Vagina (tissue), 2 donors: Measurements from ENCODE around the gene ZCCHC7. TPM values are rescaled to one million over a fixed set of nuclear protein-coding genes. Genes with fewer than 3 reads are reported as not detected.

Experiments
- DNase-seq, 2 donors: peaks; one replicate each; pipeline ENCODE4 v3.0.0-alpha.2; 2017; ENCODE audit errors: extremely low spot score in 2 of 2
- H3K27ac ChIP-seq: fragments of 200-600 bp; sonication (generic); one replicate; pipeline ENCODE4 v1.5.1; 2019
- H3K27me3 ChIP-seq: fragments of 200-600 bp; sonication (generic); one replicate; pipeline ENCODE4 v1.5.1; 2019
- H3K36me3 ChIP-seq, 2 donors: fragments of 200-600 bp; sonication (generic); one replicate each; pipeline ENCODE4 v1.5.1; 2017 to 2019
- H3K4me1 ChIP-seq: fragments of 200-600 bp; sonication (generic); one replicate; pipeline ENCODE4 v1.5.1; 2019
- H3K4me3 ChIP-seq, 2 donors: fragments of 200-600 bp; sonication (generic); 1 replicate in 1 of 2; 2 replicates in 1 of 2; pipeline ENCODE4 v1.5.1; 2016 to 2019
- H3K9me3 ChIP-seq: fragments of 200-600 bp; sonication (generic); one replicate; pipeline ENCODE4 v1.5.1; 2019
- POLR2A ChIP-seq, 2 donors: fragments of 450-650 bp; IDR thresholded peaks; one replicate each; pipeline ENCODE4 v1.6.1; 2017; ENCODE audit warnings: antibody characterized with exemption in 2 of 2, mild to moderate bottlenecking in 2 of 2, moderate library complexity in 2 of 2
- POLR2AphosphoS5 ChIP-seq, 2 donors: sonication (generic); formaldehyde crosslinking; IDR thresholded peaks; one replicate each; pipeline ENCODE4 v1.9.0; 2017; ENCODE audit warnings: antibody characterized with exemption in 2 of 2, mild to moderate bottlenecking in 2 of 2, low read depth in 1 of 2; ENCODE audit not compliant: insufficient read depth in 1 of 2
- intact Hi-C: fragments of 100-400 bp; cut with DNase I; formaldehyde crosslinking; loops from one replicate; pipeline ENCODE4 v1.15.1; 2023
- total RNA-seq: library from RNA; depleted of rRNA; stranded (reverse); fragments of >200 nt; gene quantifications from one replicate; pipeline ENCODE4 v1.2.3, GENCODE V29; 2016
- TF ChIP-seq, protein P1 (sequence below), 3 experiments: fragments of 450-650 bp in 2 of 3; fragments of 200-600 bp in 1 of 3; sonication (generic) in 1 of 3; IDR thresholded peaks; one replicate each; pipeline ENCODE4 v1.5.1; 2017 to 2019; ENCODE audit warnings: antibody characterized with exemption in 3 of 3, mild to moderate bottlenecking in 2 of 3, moderate library complexity in 2 of 3

The ZCCHC7 gene
- total RNA-seq, 1 donor from 2014 or later = 15.2 TPM

DNA sequence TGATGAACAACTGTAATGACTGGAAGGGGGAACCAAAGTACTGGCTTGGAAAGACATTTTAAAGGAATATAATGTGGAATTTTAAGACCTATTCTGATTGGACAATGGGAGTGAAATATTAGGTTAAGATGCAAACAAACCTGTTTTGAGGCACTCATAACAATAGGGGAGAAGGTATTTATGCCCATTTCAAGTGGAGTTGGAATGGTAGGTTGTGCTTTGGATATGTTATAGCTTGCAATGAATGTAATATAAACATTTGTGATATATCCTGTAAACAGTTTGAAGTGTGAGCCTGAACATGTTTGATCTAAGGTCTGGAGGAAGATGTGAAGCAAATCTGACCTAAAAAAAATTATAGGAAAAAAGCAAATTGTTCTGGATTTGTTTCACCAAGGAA lies 172.5 kb downstream of the ZCCHC7 start:
- intact Hi-C loops = no loop called here
- H3K27ac ChIP-seq = no peak overlapping the region
- no peaks in the 10 kb centered on the region for H3K36me3 ChIP-seq
- no peaks in the 10 kb centered on the region for H3K27me3 ChIP-seq
- H3K4me1 ChIP-seq = peaks cover 19% of the 10 kb centered on the region
- DNase-seq = no peak
- H3K4me3 ChIP-seq = no peak overlapping the region
- TF ChIP-seq, protein P1, sequence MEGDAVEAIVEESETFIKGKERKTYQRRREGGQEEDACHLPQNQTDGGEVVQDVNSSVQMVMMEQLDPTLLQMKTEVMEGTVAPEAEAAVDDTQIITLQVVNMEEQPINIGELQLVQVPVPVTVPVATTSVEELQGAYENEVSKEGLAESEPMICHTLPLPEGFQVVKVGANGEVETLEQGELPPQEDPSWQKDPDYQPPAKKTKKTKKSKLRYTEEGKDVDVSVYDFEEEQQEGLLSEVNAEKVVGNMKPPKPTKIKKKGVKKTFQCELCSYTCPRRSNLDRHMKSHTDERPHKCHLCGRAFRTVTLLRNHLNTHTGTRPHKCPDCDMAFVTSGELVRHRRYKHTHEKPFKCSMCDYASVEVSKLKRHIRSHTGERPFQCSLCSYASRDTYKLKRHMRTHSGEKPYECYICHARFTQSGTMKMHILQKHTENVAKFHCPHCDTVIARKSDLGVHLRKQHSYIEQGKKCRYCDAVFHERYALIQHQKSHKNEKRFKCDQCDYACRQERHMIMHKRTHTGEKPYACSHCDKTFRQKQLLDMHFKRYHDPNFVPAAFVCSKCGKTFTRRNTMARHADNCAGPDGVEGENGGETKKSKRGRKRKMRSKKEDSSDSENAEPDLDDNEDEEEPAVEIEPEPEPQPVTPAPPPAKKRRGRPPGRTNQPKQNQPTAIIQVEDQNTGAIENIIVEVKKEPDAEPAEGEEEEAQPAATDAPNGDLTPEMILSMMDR (IDR thresholded peaks at IDR 0.05) = no peak
- no peak for TF ChIP-seq POLR2A (IDR thresholded peaks at IDR 0.05)
- no peaks in the 10 kb centered on the region for H3K9me3 ChIP-seq

DNA sequence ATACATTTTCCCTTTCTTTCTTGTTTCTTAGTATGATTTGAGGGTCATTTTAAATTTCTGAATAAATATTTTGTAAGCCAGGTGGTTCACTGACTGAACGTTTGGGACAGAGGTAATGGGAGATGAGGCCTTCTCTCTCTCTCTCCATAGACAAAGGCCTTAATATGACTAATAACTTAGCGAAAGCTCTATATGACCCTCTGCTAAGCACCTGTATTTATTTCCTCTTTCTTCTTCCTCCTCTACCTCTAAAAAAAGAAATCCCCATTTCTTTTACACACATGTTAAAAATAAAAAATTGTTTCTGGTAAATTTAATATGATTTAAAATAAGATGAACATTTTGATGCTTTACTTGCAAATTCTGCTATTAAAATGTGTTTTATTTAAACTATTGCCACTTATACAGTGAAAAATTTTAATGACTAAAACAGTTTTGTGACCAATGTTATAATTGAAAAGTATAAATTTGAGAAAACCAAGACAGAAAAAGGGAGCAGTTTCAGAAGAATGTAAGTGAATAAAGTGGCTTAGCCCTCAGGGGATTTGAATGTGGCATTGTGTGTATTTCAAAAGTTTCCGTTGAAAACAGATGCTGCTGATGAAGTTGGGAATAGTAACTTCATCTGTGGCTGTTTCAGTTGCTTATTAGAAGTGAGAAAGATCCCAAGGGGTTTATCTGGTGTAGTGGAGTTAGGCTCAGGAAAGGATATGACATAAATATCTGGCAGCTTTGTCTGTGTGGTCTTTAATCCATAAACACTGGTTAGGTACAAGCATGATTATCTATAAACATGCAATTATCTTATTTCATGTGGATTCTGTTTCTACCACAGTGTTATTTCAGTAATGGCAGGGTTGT lies 173.5 kb downstream of the ZCCHC7 start:
- Histone ChIP-seq H3K9me3 (no peaks in the 10 kb centered on the region), H3K4me1 (peaks cover 19% of the 10 kb centered on the region), H3K36me3 (no peaks in the 10 kb centered on the region), H3K4me3 (no peak overlapping the region), H3K27me3 (no peaks in the 10 kb centered on the region), H3K27ac (no peak overlapping the region)
- no peak for DNase-seq
- TF ChIP-seq POLR2A (IDR thresholded peaks at IDR 0.05) = no peak
- TF ChIP-seq, protein P1 (IDR thresholded peaks at IDR 0.05) = no peak
- intact Hi-C loops = no loop called here

DNA sequence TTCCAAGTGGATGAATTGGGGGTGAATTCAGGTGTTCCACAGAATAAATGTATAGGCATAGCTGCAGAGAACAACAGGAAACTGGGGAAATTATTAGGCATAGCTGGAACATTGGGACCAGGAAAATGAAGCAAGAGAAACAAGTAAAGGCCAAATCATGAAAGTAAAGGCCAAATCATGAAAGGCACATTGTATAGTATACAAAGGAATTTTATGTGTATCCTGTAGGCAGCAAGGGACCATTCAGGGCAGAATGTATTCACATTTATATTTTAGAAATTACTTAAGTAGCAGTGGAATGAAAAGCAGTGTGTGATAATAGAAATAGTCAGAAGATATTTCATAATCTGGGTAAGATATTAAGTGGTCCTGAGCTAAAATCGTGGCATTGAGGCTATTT lies 174.8 kb downstream of the ZCCHC7 start:
- H3K27ac ChIP-seq = no peak overlapping the region
- H3K27me3 ChIP-seq = no peaks in the 10 kb centered on the region
- no peak for TF ChIP-seq POLR2AphosphoS5 (IDR thresholded peaks at IDR 0.05; ENCODE audit: insufficient read depth in 1 of 2, low read depth in 1 of 2)
- TF ChIP-seq, protein P1 (IDR thresholded peaks at IDR 0.05) = no peak
- no peak for TF ChIP-seq POLR2A (IDR thresholded peaks at IDR 0.05)
- H3K9me3 ChIP-seq = no peaks in the 10 kb centered on the region
- peaks cover 19% of the 10 kb centered on the region for H3K4me1 ChIP-seq
- intact Hi-C loops = no loop called here
- no peak overlapping the region for H3K4me3 ChIP-seq
- H3K36me3 ChIP-seq = no peaks in the 10 kb centered on the region
- DNase-seq = no peak

DNA sequence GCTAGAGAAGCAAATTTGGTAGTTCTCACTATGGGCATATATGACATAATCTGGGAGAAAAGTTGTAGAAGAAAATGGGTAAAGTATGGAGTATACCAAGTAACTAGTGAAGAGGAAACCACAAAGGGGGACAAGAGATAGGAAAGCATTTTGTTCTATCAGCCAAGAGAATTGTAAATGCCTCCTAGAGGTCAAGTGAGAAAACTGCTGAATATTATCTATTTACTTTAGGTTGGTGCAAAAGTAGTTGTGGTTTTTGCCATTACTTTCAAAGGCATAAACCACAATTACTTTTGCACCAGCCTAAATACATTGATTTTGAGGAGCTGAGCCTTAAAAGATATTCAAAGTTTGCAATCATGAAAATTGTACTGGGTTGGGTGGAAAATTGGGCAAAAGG lies 175.4 kb downstream of the ZCCHC7 start:
- intact Hi-C loops = no loop called here
- TF ChIP-seq POLR2A (IDR thresholded peaks at IDR 0.05) = no peak
- TF ChIP-seq, protein P1 (IDR thresholded peaks at IDR 0.05) = no peak
- no peak for TF ChIP-seq POLR2AphosphoS5 (IDR thresholded peaks at IDR 0.05; ENCODE audit: insufficient read depth in 1 of 2, low read depth in 1 of 2)
- peaks cover 18% of the 10 kb centered on the region for H3K4me1 ChIP-seq
- no peak overlapping the region for H3K4me3 ChIP-seq
- H3K9me3 ChIP-seq = no peaks in the 10 kb centered on the region
- DNase-seq = no peak
- no peaks in the 10 kb centered on the region for H3K27me3 ChIP-seq
- no peaks in the 10 kb centered on the region for H3K36me3 ChIP-seq
- H3K27ac ChIP-seq = no peak overlapping the region

DNA sequence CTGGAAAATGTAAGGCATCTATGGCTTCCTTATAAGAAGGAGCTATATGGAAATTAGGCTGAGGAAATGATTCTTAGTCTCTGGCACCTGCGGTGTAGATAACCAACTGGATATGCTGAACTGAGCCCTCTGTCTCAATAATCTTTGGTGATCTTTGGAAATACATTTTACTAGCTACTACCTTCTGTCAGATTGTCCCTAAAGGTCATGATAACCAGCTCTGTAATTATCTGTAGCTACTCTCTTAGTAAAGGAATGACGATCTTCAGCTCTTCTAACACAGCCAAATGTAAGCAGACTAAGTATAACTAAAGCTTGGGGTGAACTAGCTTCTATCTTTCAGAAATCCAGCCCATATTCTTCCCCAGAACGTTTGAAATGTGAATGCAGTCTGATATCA lies 177.2 kb downstream of the ZCCHC7 start:
- no peaks in the 10 kb centered on the region for H3K27me3 ChIP-seq
- intact Hi-C loops = no loop called here
- no peak for DNase-seq
- TF ChIP-seq POLR2A (IDR thresholded peaks at IDR 0.05) (no peak), POLR2AphosphoS5 (IDR thresholded peaks at IDR 0.05; ENCODE audit: insufficient read depth in 1 of 2, low read depth in 1 of 2) (no peak)
- TF ChIP-seq, protein P1 (IDR thresholded peaks at IDR 0.05) = no peak
- no peaks in the 10 kb centered on the region for H3K9me3 ChIP-seq
- H3K36me3 ChIP-seq = no peaks in the 10 kb centered on the region
- H3K27ac ChIP-seq = no peak overlapping the region
- H3K4me1 ChIP-seq = peaks cover 9% of the 10 kb centered on the region
- H3K4me3 ChIP-seq = no peak overlapping the region
